Left ventricle myocardium inferior (tissue), 1 donor: ENCODE data around the gene HDDC3. TPM values are rescaled to one million over a fixed set of nuclear protein-coding genes. Genes with fewer than 3 reads are reported as not detected.

Source experiments
- DNase-seq: peaks from one replicate; pipeline ENCODE4 v3.0.0-alpha.2; 2020
- H3K27ac ChIP-seq: fragments of 200-600 bp; replicated peaks from 2 replicates; pipeline ENCODE4 v1.8.0; 2021
- H3K27me3 ChIP-seq: fragments of 200-600 bp; 2 replicates; pipeline ENCODE4 v1.8.0; 2021; ENCODE audit warnings: low read depth
- H3K36me3 ChIP-seq: fragments of 200-600 bp; 2 replicates; pipeline ENCODE4 v1.8.0; 2021
- H3K4me1 ChIP-seq: fragments of 200-600 bp; 2 replicates; pipeline ENCODE4 v1.8.0; 2021
- H3K4me3 ChIP-seq: fragments of 200-600 bp; 2 replicates; pipeline ENCODE4 v1.8.0; 2021; ENCODE audit warnings: mild to moderate bottlenecking, moderate library complexity
- H3K9me3 ChIP-seq: fragments of 200-600 bp; replicated peaks from 2 replicates; pipeline ENCODE4 v1.8.0; 2021
- intact Hi-C: fragments of 100-400 bp; cut with micrococcal nuclease; formaldehyde crosslinking; loops from one replicate; pipeline ENCODE4 v1.11.0; 2022
- total RNA-seq: library from RNA; stranded (reverse); fragmentation: NEBNext Ultra II Directional; extraction: Animal tissue kit (Norgen Biotek cat#: 25700); gene quantifications from one replicate; pipeline ENCODE4 v1.2.1, GENCODE V29; 2021
- TF ChIP-seq, protein P1 (sequence below): fragments of 200-600 bp; IDR thresholded peaks from 2 replicates; pipeline ENCODE4 v1.8.0; 2021; ENCODE audit warnings: antibody characterized with exemption, mild to moderate bottlenecking, borderline replicate concordance
- donor health status: DM: no; HTN: yes; CAD: no; lungs with severe emphysema.

HDDC3 gene
- total RNA-seq, 1 donor from 2014 or later = 12.7 TPM

DNA sequence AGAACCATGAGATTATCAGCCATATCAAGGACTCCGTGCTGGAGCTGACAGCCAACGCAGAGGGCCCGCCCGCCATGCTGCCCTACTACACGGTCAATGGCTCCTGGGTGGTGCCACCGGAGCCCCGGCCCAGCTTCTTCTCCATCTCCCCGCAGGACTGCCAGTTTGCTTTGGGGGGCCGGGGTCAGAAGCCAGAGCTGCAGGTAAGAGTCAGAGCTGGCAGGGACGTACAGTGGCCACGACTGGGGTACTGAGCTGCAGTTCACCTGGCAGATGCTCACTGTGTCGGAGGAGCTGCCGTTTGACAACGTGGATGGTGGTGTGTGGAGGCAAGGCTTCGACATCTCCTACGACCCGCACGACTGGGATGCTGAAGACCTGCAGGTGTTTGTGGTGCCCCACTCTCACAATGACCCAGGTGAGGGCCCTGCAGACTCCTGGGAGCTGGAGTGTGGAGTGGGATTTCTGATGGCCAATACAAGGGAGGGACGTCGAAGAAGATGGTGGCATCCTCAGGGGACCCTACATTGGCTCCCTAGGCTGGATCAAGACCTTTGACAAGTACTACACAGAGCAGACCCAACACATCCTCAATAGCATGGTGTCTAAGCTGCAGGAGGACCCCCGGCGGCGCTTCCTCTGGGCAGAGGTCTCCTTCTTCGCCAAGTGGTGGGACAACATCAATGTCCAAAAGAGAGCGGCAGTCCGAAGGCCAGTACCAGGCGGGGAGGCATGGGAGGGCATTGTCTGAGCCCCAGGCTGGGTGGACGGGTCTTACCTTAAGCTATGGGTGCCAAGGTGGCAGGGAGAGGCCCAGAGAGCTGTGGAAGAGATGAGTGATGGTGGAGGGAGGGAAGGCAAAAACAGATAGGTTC lies 26.8 kb downstream of the HDDC3 start:
- intact Hi-C loops = no loop called here
- TF ChIP-seq, protein P1, sequence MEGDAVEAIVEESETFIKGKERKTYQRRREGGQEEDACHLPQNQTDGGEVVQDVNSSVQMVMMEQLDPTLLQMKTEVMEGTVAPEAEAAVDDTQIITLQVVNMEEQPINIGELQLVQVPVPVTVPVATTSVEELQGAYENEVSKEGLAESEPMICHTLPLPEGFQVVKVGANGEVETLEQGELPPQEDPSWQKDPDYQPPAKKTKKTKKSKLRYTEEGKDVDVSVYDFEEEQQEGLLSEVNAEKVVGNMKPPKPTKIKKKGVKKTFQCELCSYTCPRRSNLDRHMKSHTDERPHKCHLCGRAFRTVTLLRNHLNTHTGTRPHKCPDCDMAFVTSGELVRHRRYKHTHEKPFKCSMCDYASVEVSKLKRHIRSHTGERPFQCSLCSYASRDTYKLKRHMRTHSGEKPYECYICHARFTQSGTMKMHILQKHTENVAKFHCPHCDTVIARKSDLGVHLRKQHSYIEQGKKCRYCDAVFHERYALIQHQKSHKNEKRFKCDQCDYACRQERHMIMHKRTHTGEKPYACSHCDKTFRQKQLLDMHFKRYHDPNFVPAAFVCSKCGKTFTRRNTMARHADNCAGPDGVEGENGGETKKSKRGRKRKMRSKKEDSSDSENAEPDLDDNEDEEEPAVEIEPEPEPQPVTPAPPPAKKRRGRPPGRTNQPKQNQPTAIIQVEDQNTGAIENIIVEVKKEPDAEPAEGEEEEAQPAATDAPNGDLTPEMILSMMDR = no peak
- DNase-seq = no peak
- Histone ChIP-seq H3K27me3 (no peaks in the 10 kb centered on the region), H3K4me1 (peaks cover 87% of the 10 kb centered on the region), H3K4me3 (no peak overlapping the region), H3K36me3 (peaks cover 54% of the 10 kb centered on the region), H3K9me3 (no peaks in the 10 kb centered on the region), H3K27ac (peak overlapping the region; percentile 86)

DNA sequence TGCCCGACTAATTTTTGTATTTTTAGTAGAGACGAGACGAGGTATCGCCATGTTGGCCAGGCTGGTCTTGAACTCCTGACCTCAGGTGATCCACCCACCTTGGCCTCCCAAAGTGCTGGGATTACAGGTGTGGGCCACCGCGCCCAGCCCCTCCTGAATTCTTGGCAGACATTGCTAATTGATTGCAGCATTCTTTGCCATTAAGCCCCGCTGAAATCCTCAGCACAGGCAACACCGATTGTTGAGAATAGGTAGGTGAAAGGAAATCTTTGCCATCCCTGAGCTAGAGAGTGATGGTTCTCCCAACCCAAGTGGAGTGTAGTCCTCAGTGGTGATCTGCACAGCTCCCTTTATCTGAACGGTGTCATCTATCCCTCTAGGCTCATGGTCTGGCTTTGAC lies 27.6 kb downstream of the HDDC3 start:
- Histone ChIP-seq H3K36me3 (peaks cover 46% of the 10 kb centered on the region), H3K4me3 (no peak overlapping the region), H3K27ac (no peak overlapping the region), H3K4me1 (peaks cover 83% of the 10 kb centered on the region), H3K27me3 (no peaks in the 10 kb centered on the region), H3K9me3 (no peaks in the 10 kb centered on the region)
- no peak for DNase-seq
- intact Hi-C loops = no loop called here
- TF ChIP-seq, protein P1 = no peak

DNA sequence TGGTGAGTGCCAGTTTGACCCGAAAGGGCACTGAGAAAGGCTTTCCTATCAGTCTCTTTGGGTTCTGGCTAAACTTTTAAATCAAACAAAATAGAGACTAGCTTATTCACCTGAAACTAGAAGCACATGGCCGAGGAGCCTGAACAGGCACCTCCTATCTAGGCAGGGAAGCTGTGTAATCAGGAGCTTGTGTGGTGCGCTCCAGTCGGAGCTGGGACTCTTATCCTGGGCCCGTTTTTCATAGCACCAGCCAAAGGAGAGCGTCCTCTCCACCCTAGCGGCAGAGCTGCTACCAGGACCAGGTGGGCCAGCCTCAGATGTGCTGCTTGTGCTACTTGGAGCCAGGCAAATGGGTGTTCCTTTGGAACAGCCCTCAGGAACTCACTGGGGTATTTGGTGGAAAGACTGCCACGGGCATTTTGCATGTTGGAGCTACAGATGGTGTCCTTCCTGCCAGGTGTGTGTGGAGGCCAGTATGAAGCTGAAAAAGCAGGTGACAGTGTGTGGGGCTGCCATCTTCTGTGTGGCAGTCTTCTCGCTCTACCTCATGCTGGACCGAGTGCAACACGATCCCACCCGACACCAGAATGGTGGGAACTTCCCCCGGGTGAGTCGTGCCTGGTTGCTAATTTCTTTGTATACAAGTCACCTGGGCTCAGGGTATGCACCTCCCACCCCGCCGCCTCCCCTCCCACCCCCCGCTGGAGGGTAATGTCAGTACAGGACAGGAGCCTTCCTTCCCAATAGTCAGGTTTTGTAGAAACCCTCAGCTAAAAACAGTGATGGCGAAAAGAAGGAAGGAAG lies 28.4 kb downstream of the HDDC3 start:
- DNase-seq = no peak
- intact Hi-C loops = no loop called here
- Histone ChIP-seq H3K27ac (peak overlapping the region; percentile 98), H3K9me3 (no peaks in the 10 kb centered on the region), H3K36me3 (peaks cover 38% of the 10 kb centered on the region), H3K4me3 (peak overlapping the region; percentile 94), H3K27me3 (no peaks in the 10 kb centered on the region), H3K4me1 (peaks cover 75% of the 10 kb centered on the region)
- TF ChIP-seq, protein P1 = no peak

DNA sequence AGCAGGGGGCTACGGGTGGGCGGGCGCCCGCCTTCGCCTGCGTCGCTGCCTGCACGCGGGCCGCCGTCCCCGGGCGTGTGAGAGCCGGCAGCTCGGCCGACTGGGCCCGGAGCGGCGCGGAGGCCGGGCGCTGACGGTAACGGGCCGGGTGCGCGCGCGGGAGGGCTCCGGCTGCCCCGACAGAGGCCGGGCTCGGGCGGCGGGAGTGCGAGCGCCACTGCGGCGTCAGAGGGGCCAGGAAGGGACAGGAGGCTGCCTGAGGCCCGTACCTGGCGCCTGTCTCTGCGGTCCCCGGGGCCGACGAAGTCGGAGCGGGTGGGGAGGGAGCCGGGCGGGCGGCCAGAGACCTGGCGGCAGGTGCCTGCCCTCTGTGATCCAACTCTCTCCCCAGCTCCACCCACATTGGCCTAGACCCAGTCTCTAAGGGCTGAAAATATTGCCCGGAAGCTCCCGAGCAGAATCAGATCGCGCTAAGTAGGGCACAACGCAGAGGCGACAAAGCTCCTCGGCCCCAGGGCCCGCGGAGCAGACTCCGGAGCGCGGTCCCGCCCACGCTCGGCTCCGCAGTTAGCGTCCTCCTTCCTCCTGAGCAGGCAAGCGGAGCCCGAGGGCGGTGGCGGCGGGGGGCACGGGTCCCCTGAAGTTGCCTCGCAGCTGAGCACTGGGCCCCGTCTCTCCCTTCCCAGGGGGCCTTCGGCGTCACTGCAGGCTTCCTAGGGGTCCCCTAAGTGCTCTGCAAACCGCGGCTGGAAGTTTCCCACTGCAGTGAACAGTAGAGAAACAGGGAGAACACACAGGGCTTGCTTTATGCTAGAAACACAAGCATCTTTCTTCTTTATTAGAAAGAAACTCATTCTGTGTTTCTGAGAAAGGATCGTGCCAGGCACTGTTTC lies 29.3 kb downstream of the HDDC3 start, which contains the start of gene MAN2A2:
TSS of gene MAN2A2 (plus strand) at position 463 of the 893 bp plus-strand sequence. CDS start 906 bp downstream, outside the sequence.
- intact Hi-C loops = no loop called here
- H3K27ac ChIP-seq = peak within 1 kb of the TSS; percentile 98
- peaks cover 66% of the 10 kb centered on the region for H3K4me1 ChIP-seq

More for the DNA sequence above, 29.3 kb downstream of the HDDC3 start, which contains the start of gene MAN2A2:
- TF ChIP-seq, protein P1 = no peak
- DNase-seq = peak; percentile 68
- H3K9me3 ChIP-seq = no peaks in the 10 kb centered on the region
- peaks cover 34% of the 10 kb centered on the region for H3K36me3 ChIP-seq
- H3K27me3 ChIP-seq = no peaks in the 10 kb centered on the region
- peak within 1 kb of the TSS; percentile 94 for H3K4me3 ChIP-seq
